GM23338 (cell line): ENCODE measurements around the gene MAN2B2. TPM values are rescaled to one million over a fixed set of nuclear protein-coding genes. Genes with fewer than 3 reads are reported as not detected.

ENCODE experiments used
- ATAC-seq: fragments of 200-7000 bp; cut with Tn5 transposase; 3 replicates; pipeline ENCODE4 v1.9.1; 2020
- DNase-seq: peaks from one replicate; pipeline ENCODE4 v3.0.0-alpha.2; 2015; ENCODE audit warnings: low spot score
- H2AFZ ChIP-seq: fragments of 200-600 bp; sonication (generic); 2 replicates; pipeline ENCODE4 v1.8.0; 2016; ENCODE audit warnings: antibody characterized with exemption, mild to moderate bottlenecking, moderate library complexity
- H3F3A ChIP-seq: fragments of 200-600 bp; sonication (generic); replicated peaks from 2 replicates; pipeline ENCODE4 v1.8.0; 2017; ENCODE audit warnings: antibody characterized with exemption, mixed run types, low read depth
- H3K27ac ChIP-seq: fragments of 200-600 bp; sonication (generic); 2 replicates; pipeline ENCODE4 v1.6.1; 2016; ENCODE audit warnings: low read depth
- H3K27me3 ChIP-seq: fragments of 200-600 bp; sonication (generic); 2 replicates; pipeline ENCODE4 v1.8.0; 2016; ENCODE audit warnings: mild to moderate bottlenecking, mixed run types, moderate library complexity; ENCODE audit not compliant: insufficient read depth
- H3K36me3 ChIP-seq: fragments of 200-600 bp; sonication (generic); 2 replicates; pipeline ENCODE4 v1.8.0; 2016; ENCODE audit warnings: mild to moderate bottlenecking; ENCODE audit not compliant: insufficient read depth
- H3K4me1 ChIP-seq: fragments of 200-600 bp; sonication (generic); 2 replicates; pipeline ENCODE4 v1.8.0; 2016; ENCODE audit warnings: mild to moderate bottlenecking, moderate library complexity; ENCODE audit not compliant: insufficient read depth
- H3K4me2 ChIP-seq: fragments of 200-600 bp; sonication (generic); 2 replicates; pipeline ENCODE4 v1.7.1; 2017; ENCODE audit warnings: mixed run types
- H3K4me3 ChIP-seq: fragments of 200-600 bp; sonication (generic); 2 replicates; pipeline ENCODE4 v1.6.1; 2016; ENCODE audit warnings: mixed run types
- H3K79me2 ChIP-seq: fragments of 200-600 bp; sonication (generic); replicated peaks from 2 replicates; pipeline ENCODE4 v1.8.0; 2017; ENCODE audit warnings: mild to moderate bottlenecking; ENCODE audit not compliant: insufficient read depth
- H3K9me2 ChIP-seq: fragments of 200-600 bp; sonication (generic); 2 replicates; pipeline ENCODE4 v1.8.0; 2017; ENCODE audit not compliant: insufficient read depth
- H4K20me1 ChIP-seq: fragments of 200-600 bp; sonication (generic); replicated peaks from 2 replicates; pipeline ENCODE4 v1.8.0; 2017; ENCODE audit warnings: mild to moderate bottlenecking; ENCODE audit not compliant: insufficient read depth
- H3K27ac Mint-ChIP-seq: 2 replicates; pipeline ENCODE4 v1.8.0; 2020; ENCODE audit warnings: inconsistent platforms, mild to moderate bottlenecking, moderate library complexity, mixed read lengths
- H3K27me3 Mint-ChIP-seq: 3 replicates; pipeline ENCODE4 v1.8.0; 2022; ENCODE audit warnings: low read depth, mild to moderate bottlenecking, moderate library complexity, mixed read lengths, inconsistent platforms; ENCODE audit not compliant: insufficient read depth, poor library complexity
- H3K36me3 Mint-ChIP-seq: 3 replicates; pipeline ENCODE4 v1.8.0; 2021; ENCODE audit warnings: low read depth, mild to moderate bottlenecking, inconsistent platforms, moderate library complexity, mixed read lengths
- H3K4me1 Mint-ChIP-seq: 3 replicates; pipeline ENCODE4 v1.8.0; 2020; ENCODE audit warnings: mild to moderate bottlenecking, inconsistent platforms, mixed read lengths
- H3K4me3 Mint-ChIP-seq: 3 replicates; pipeline ENCODE4 v1.8.0; 2021; ENCODE audit warnings: moderate library complexity, mild to moderate bottlenecking, inconsistent platforms, mixed read lengths
- H3K9me3 Mint-ChIP-seq: 3 replicates; pipeline ENCODE4 v1.8.0; 2020; ENCODE audit warnings: moderate library complexity, mild to moderate bottlenecking, inconsistent platforms, mixed read lengths
- CREB1 ChIP-seq: fragments of 250-450 bp; sonication (Bioruptor Pico); IDR thresholded peaks from 2 replicates; pipeline ENCODE4 v1.5.0; 2020; ENCODE audit warnings: low read depth, mild to moderate bottlenecking, moderate library complexity
- POLR2AphosphoS5 ChIP-seq: IDR thresholded peaks from 2 replicates; pipeline ENCODE4 v1.6.1; 2016; ENCODE audit warnings: antibody characterized with exemption, low read depth
- REST ChIP-seq: IDR thresholded peaks from one replicate; pipeline ENCODE4 v1.6.1; 2018; ENCODE audit warnings: antibody characterized with exemption; ENCODE audit not compliant: unreplicated experiment
- ZNF114 ChIP-seq: fragments of 250-450 bp; sonication (Bioruptor Pico); IDR thresholded peaks from 2 replicates; pipeline ENCODE4 v1.5.0; 2020; ENCODE audit warnings: mild to moderate bottlenecking, moderate library complexity
- ZNF331 ChIP-seq: fragments of 250-450 bp; sonication (Bioruptor Pico); IDR thresholded peaks from 2 replicates; pipeline ENCODE4 v1.5.0; 2020; ENCODE audit warnings: low read depth, mild to moderate bottlenecking, moderate library complexity
- ZNF462 ChIP-seq: fragments of 250-450 bp; sonication (Bioruptor Pico); IDR thresholded peaks from 2 replicates; pipeline ENCODE4 v1.5.0; 2020; ENCODE audit warnings: mild to moderate bottlenecking, moderate library complexity
- polyA plus RNA-seq: library from polyadenylated mRNA; unstranded; fragments of >200 nt; fragmentation: Nextera tagmentation; extraction: Ambion mirVana; gene quantifications from 2 replicates; pipeline ENCODE4 v1.2.1, GENCODE V29; 2016
- total RNA-seq: library from RNA; depleted of rRNA; stranded (reverse); fragments of >200 nt; shearing (Covaris generic); gene quantifications from 2 replicates; pipeline ENCODE4 v1.2.3, GENCODE V29; 2014

The MAN2B2 gene
- total and polyA plus RNA-seq, 2 experiments from 2014 or later = 1.6 to 6.9 TPM

- Histone ChIP-seq H3K9me2 (no peaks in the 10 kb centered on the region), H3K36me3 (no peaks in the 10 kb centered on the region), H2AFZ (no peak overlapping the region), H3K4me3 (no peak overlapping the region), H3F3A (no peaks in the 10 kb centered on the region), H3K4me1 (no peaks in the 10 kb centered on the region), H4K20me1 (no peaks in the 10 kb centered on the region), H3K79me2 (no peaks in the 10 kb centered on the region), H3K4me2 (no peak overlapping the region), H3K27ac (no peak overlapping the region), H3K27me3 (no peaks in the 10 kb centered on the region)
- H3K27me3 Mint-ChIP-seq = peaks cover 20% of the 10 kb centered on the region
- no peak for DNase-seq
- H3K27ac Mint-ChIP-seq = no peak overlapping the region
- TF ChIP-seq CREB1 (CRISPR knock-in tag) (no peak), ZNF114 (CRISPR knock-in tag) (no peak), ZNF331 (CRISPR knock-in tag) (no peak), ZNF462 (no peak)
- no peaks in the 10 kb centered on the region for H3K9me3 Mint-ChIP-seq
- no peak overlapping the region for H3K4me3 Mint-ChIP-seq
- H3K4me1 Mint-ChIP-seq = no peaks in the 10 kb centered on the region
- no peak for ATAC-seq
- H3K36me3 Mint-ChIP-seq = peaks cover 10% of the 10 kb centered on the region; the same call in 2 of the 3 replicates
These were observed 44.1 kb downstream of the MAN2B2 start for GRCh38 chr4:6619116-6619465.

GRCh38 chr4:6619466-6620255, 44.7 kb downstream of the MAN2B2 start:
- no peaks in the 10 kb centered on the region for H3F3A ChIP-seq
- no peaks in the 10 kb centered on the region for H3K9me3 Mint-ChIP-seq
- no peak overlapping the region for H2AFZ ChIP-seq
- peaks cover 10% of the 10 kb centered on the region; the same call in 2 of the 3 replicates for H3K36me3 Mint-ChIP-seq
- no peaks in the 10 kb centered on the region for H3K4me1 Mint-ChIP-seq
- H3K4me1 ChIP-seq = no peaks in the 10 kb centered on the region
- H3K36me3 ChIP-seq = no peaks in the 10 kb centered on the region
- H3K27ac Mint-ChIP-seq = no peak overlapping the region
- no peak overlapping the region for H3K4me3 ChIP-seq
- no peak overlapping the region for H3K27ac ChIP-seq
- H4K20me1 ChIP-seq = no peaks in the 10 kb centered on the region
- H3K27me3 ChIP-seq = no peaks in the 10 kb centered on the region
- no peak overlapping the region for H3K4me2 ChIP-seq
- ATAC-seq (no peak), DNase-seq (no peak)
- H3K9me2 ChIP-seq = no peaks in the 10 kb centered on the region
- H3K27me3 Mint-ChIP-seq = peaks cover 19% of the 10 kb centered on the region
- no peak overlapping the region for H3K4me3 Mint-ChIP-seq
- no peaks in the 10 kb centered on the region for H3K79me2 ChIP-seq
- TF ChIP-seq REST (no peak), POLR2AphosphoS5 (no peak)
